GM12874 (cell line): ENCODE results near the gene SPEF1.

Experiments
- TF ChIP-seq, protein P1 (sequence below): IDR thresholded peaks from 2 replicates; pipeline ENCODE4 v1.5.1; 2011; ENCODE audit warnings: low read depth, mild to moderate bottlenecking, control low read depth, low read length, moderate library complexity; ENCODE audit not compliant: insufficient read depth

The SPEF1 gene

DNA sequence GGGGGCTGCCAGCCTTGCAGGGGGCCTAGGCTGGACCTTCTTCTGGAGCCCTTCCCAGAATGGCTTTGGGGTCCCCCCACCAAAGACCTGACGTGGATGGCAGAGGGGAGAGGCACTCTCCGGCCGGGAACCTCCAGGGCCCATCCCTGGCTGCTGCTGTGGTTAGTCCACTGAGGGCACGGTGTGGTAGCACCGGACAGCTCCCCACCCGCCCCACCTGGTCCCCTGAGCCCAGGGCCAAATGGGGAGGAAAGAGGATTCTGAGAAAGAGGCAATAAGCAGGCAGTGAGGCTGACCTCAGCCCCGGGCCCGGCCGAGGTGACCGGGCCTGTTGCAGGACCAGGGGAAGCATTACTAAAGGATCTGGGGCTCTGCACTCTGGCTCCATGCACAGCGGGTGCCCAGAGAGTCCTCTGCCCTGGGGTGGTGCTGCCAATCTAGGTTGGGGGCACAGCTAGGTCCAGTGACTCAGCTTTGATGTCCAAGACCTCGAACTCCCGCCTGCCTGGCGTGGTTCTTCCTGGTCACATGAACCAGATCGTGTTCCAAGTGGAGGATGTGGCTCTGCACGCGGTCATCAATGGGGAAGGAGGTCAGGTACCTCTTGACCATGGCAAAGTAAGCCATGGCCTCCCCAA is 3.1 kb upstream of the SPEF1 start:
- TF ChIP-seq, protein P1, sequence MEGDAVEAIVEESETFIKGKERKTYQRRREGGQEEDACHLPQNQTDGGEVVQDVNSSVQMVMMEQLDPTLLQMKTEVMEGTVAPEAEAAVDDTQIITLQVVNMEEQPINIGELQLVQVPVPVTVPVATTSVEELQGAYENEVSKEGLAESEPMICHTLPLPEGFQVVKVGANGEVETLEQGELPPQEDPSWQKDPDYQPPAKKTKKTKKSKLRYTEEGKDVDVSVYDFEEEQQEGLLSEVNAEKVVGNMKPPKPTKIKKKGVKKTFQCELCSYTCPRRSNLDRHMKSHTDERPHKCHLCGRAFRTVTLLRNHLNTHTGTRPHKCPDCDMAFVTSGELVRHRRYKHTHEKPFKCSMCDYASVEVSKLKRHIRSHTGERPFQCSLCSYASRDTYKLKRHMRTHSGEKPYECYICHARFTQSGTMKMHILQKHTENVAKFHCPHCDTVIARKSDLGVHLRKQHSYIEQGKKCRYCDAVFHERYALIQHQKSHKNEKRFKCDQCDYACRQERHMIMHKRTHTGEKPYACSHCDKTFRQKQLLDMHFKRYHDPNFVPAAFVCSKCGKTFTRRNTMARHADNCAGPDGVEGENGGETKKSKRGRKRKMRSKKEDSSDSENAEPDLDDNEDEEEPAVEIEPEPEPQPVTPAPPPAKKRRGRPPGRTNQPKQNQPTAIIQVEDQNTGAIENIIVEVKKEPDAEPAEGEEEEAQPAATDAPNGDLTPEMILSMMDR: no peak

DNA sequence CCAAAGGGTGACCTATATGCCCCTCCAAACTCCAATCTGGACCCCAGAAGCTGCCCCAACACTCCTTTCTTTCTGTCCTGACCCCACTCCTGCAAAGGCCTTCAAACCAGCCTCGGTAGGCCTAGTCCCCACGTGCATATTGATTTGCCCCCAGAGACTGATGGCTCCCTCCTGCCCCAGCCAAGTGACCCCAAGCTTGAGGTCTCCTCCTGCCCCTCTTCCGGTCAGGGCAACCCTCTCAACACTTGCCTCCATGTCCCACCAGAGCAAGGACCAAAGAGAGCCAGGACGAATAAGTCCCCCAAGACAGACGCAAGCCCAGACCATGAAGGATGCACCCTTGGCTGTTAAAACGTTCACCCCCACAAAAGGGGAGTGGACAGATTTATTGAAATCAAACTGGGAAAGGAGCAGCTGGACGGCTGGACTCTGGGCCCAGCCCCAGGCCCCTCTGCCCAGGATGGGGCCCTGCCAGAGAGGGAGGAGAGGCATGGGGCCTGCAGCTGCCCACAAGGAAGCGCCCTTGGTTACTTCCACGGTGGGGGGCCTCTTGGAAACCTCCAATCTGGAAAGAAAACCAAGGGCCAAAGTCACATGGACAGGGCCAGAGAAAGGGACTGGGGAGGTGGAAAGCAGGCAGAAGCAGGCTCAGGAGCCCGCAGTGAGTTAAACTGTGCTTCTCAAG is 2.4 kb upstream of the SPEF1 start:
- TF ChIP-seq, protein P1: no peak

DNA sequence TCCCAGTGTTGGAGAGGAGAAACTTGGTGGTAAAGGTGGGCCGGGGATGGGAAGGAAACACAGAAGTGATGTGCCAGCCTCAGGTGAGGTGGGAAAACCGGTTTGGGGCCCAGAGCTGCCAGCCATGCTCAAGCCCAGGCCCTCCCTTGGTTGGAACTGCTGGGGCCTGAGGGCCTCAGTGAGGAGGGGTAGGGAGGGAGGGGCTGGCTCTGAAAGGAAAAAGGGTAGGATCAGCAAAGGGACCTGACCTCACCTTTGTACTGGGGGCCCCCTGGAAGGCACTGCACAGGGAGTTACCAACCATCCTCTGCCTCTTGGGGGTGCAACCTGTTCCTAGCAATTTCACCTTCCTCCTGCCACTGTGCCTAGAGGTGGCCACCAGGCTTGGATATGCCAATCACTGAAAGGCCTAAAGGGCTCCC is 1.8 kb upstream of the SPEF1 start:
- TF ChIP-seq, protein P1: no peak

DNA sequence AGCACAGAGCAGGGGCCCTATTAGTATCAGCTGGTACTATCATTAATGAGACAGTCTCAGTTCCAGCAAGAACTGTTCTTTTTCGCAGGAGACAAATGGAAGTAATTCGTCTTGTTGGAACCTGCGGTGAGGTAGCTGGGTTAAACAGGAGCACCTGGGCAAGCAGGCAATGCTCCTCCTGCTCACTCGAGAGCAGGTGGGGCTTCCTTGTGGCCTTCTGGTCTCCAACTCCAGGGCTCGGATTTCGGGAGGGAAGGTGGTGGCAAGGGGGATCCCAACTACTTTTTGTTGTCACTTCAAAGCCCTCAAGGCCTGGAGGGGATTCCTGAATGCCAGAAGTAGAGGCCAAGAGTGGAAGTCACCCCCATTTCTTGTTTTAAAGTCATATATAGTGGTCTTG is 1.3 kb upstream of the SPEF1 start:
- TF ChIP-seq, protein P1: no peak

DNA sequence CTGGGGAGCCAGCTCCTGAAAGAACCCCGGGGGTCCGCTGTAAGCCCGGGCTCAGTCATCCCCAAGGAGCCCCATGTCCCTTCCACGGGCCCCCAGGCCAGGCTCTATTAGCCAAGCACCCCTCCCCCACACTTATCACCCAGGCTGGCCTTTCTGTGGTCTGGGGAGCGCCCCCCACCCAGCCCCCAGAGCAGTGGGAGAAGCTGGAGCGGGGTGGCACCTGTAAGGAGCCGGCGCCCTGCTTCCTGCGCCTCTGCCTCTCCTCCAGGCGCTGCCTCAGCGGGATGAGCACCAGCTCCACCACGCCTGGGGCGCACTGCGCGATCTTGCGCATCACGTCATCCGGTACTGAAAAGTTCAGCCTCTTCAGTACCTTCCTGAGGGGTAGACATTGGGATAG is 2.3 kb downstream of the SPEF1 start:
- TF ChIP-seq, protein P1: no peak

DNA sequence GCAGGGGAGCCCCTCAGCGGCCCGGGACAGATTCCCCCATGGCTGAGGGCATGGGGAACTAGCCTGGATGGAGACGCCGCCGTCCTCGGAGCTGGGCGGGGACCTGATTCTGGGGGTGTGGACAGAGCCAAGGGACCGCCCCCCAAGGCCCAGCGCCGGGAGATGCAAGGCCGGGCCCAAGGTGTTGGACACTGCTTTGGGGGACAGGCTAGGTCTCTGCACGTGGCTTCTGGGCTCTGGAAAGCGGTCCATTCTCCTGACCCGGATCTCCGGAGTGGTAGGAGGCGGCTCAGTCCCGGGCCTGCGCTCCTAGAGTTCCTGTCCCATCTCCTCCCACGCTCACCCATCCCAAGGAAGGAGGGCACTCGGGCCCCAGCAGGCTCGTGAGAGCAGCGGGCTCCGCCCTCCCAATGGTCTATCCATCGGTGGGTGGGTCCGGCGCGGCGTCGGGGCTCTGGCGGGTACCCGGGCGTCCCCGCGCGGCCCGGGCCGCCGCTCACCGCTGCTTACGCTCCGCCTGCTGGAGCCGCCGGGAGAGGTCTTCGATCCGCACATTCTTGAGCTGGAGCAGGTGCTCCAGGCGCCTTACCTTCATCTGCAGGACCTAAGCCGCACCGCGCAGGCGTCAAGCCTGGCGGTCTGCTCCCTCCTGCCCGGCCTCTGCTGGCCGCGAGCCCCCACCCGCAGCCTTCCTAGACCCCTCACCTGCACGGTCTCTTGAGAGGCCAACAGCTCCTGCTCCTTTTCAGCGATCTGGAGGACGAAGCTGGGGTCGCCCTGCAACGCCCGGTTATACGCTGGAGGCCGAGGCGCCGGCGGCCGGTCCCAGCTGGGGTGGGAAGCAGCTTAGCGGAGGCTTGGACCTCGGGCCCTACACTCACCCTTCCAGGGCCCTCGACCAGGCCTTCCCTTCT is 3.3 kb downstream of the SPEF1 start:
- TF ChIP-seq, protein P1: no peak

DNA sequence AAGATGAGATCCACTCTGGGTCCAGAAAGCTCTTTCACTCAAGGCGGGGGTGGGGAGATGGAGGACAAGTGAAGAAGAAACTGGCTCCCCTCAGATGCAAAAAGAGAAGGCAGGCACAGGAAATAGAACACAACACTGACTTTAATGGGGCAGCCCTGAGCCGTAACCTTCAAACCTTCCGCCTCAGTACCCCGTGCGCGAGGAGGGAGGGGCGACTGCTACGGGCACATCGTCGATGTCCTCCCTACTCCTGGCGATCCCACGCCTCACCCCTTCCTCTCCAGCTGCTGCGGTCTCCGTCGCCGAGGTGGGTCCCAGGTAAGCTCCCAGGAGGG is 3.9 kb downstream of the SPEF1 start:
- TF ChIP-seq, protein P1: no peak
